Measurements from ENCODE around the gene MRPS23.

DNA sequence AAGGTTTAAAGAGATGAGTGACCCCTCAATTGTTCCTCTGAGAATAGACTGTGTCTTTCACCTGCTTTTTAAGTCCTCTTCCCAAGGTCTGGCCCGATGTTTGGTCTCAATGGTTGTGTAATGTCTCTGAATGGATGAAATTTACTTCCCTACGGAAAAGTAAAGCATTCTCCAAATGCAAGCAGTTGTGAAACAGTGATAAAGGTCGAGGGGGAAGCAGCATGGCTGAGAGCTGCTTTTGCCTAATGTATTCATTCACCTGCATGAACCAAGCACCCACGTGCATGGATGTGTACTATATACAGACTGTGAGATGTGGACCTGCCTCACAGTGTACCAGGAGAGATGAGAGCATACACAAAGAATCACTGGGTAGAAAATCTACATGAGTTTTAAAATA lies 11.4 kb downstream of the MRPS23 start:
- no peak for TF ChIP-seq TAF1 (IDR thresholded peaks at IDR 0.05; ENCODE audit: borderline replicate concordance, insufficient read depth, low read length)
- no peak for TF ChIP-seq POLR2AphosphoS5 (IDR thresholded peaks at IDR 0.05; ENCODE audit: low read depth, low read length)
- TF ChIP-seq SIN3A (IDR thresholded peaks at IDR 0.05; ENCODE audit: borderline replicate concordance, insufficient read depth, low read length), result no peak

All from PFSK-1 (cell line).